Esophagus (tissue), 2 donors: ENCODE data around the gene RAET1L. TPM values are rescaled to one million over a fixed set of nuclear protein-coding genes. Genes with fewer than 3 reads are reported as not detected.
"Not testable (repeated sequence)": the region's sequence is repeated elsewhere in the genome, so short reads cannot be mapped to it uniquely, and the experiment has no call there.

Experiments
- H3K27ac ChIP-seq, 2 donors: one replicate each; pipeline ENCODE4 v1.5.1; 2013; ENCODE audit warnings: low read depth in 2 of 2, mild to moderate bottlenecking in 2 of 2, inconsistent platforms in 1 of 2, low read length in 1 of 2, moderate library complexity in 1 of 2
- H3K27me3 ChIP-seq, 2 donors: one replicate each; pipeline ENCODE4 v1.6.1; 2013; ENCODE audit warnings: low read length in 2 of 2, control low read depth in 1 of 2, mild to moderate bottlenecking in 1 of 2; ENCODE audit not compliant: insufficient read depth in 2 of 2, control insufficient read depth in 1 of 2
- H3K36me3 ChIP-seq, 2 donors: one replicate each; pipeline ENCODE4 v1.6.1; 2013; ENCODE audit warnings: low read length in 1 of 2; ENCODE audit not compliant: control insufficient read depth in 2 of 2, insufficient read depth in 2 of 2
- H3K4me1 ChIP-seq, 2 donors: one replicate each; pipeline ENCODE4 v1.6.1; 2013; ENCODE audit warnings: low read length in 1 of 2; ENCODE audit not compliant: control insufficient read depth in 2 of 2, insufficient read depth in 2 of 2
- H3K4me3 ChIP-seq, 2 donors: one replicate each; pipeline ENCODE4 v1.5.1; 2013; ENCODE audit warnings: low read length in 2 of 2, mild to moderate bottlenecking in 2 of 2, low read depth in 1 of 2, moderate library complexity in 1 of 2
- H3K9me3 ChIP-seq, 2 donors: one replicate each; pipeline ENCODE4 v1.6.1; 2013; ENCODE audit warnings: mild to moderate bottlenecking in 2 of 2, low read depth in 1 of 2, low read length in 1 of 2, moderate library complexity in 1 of 2; ENCODE audit not compliant: control insufficient read depth in 2 of 2, insufficient read depth in 1 of 2
- WGBS, 2 donors: extraction: QIAGEN DNeasy Blood & Tissue Kit; methylation state at CpG; one replicate each; pipeline ENCODE4 v1.1.7; 2013; 5-methylcytosine and 5-hydroxymethylcytosine counted together
- polyA plus RNA-seq, 2 donors: library from polyadenylated mRNA; stranded (reverse); fragments of 200-250 nt; gene quantifications; one replicate each; pipeline ENCODE4 v1.2.3, GENCODE V29; 2013
- donor health status: healthy with polysubstance abuse.
- donor health status: Bipolar disorder and iron deficiency.

RAET1L gene
- polyA plus RNA-seq, 2 donors, result 33.9 to 75.3 TPM

DNA sequence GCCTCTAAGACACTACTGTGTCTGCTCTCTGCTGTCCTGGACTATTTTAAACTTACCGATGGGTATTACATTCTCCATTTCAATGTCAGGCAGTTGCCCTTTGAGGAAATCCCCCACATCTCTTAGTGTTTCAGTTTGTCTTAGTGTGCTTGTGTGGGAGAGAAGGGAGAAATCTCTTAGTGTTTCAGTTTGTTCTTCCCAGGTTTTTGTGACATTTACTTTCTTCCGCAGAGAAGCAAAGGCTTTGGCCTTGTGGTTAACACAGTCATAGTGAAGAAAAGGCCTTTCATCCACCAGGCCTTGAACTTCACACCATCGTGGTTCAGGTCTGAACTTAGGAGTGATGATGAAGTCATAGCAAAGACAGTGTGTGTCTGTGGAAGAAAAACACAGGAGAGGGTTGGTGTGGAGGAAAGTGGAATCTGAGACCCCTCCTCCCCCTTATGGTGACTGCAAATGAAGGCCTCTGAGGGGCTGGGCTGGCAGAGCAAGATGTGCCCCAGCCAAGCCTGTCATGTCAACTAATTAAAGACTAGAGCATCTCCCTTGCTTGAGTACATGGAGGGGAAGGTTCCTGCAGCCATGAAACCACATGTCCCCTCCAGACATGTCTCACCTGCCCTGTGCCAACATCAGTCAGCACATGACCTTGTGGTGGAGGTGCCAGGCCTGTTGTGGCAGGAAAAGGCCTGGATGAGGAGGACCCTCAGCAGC, 23.9 kb downstream of the RAET1L start:
- WGBS, 2 donors, result 70 to 81% methylated on average over 3 of the region's 3 CpGs
- Histone ChIP-seq H3K36me3 (no peaks in the 10 kb centered on the region), H3K27ac (no peak overlapping the region), H3K4me1 (peaks cover 0 to 4% of the 10 kb centered on the region in 2 donors), H3K27me3 (no peaks in the 10 kb centered on the region), H3K4me3 (no peak overlapping the region), H3K9me3 (no peaks in the 10 kb centered on the region)

DNA sequence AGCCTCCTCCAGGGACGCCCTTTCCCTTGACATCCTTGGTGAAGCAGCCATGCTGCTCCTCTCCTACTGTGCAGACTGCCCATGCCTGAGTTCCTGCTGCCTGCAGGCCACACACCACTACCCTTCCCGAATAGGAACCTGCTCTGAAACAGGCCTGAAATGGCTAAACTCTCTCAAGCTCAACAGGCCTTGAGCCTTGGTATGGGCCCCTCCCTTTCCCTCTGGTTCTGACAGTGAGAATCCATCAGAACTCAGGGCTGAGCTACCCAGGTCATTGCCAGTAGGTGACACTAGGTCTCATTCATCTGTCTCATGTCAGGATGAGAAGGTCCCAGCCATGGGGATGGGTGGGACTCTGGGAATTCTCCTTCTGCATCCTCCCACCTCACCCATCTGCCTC, 25.7 kb downstream of the RAET1L start:
- Histone ChIP-seq H3K27ac (no peak overlapping the region), H3K27me3 (peaks cover 2 to 5% of the 10 kb centered on the region in 2 donors), H3K9me3 (no peaks in the 10 kb centered on the region), H3K4me1 (peaks cover 0 to 3% of the 10 kb centered on the region in 2 donors), H3K36me3 (no peaks in the 10 kb centered on the region), H3K4me3 (no peak overlapping the region)
- WGBS, 2 donors, result 88 to 91% methylated on average over 2 of the region's 2 CpGs

DNA sequence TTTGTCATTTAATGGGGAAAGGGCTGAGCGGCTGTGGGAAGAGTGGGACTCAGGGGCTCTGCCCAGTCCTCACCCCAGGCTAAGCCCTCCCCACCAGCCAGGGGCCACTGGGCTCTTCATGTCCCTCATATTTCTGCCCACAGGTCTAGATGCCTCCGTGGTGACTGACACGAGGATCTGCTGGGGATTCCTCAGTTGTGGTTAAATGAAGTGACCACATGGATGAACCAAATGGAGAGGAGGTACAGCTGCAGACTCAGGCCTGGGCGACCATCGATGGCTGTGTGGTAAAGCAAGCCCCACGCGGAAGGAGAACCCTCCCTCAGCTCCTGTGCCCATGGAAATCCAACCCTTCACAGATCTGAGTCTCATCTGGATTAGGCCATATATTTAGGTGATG, 29.4 kb downstream of the RAET1L start:
- Histone ChIP-seq H3K27ac (no peak overlapping the region), H3K4me3 (no peak overlapping the region), H3K4me1 (peaks cover under 1% of the 10 kb centered on the region in 2 donors), H3K27me3 (peaks cover 2 to 9% of the 10 kb centered on the region in 2 donors), H3K9me3 (no peaks in the 10 kb centered on the region), H3K36me3 (no peaks in the 10 kb centered on the region)
- WGBS, 2 donors, result 89 to 95% methylated on average over 7 of the region's 7 CpGs

DNA sequence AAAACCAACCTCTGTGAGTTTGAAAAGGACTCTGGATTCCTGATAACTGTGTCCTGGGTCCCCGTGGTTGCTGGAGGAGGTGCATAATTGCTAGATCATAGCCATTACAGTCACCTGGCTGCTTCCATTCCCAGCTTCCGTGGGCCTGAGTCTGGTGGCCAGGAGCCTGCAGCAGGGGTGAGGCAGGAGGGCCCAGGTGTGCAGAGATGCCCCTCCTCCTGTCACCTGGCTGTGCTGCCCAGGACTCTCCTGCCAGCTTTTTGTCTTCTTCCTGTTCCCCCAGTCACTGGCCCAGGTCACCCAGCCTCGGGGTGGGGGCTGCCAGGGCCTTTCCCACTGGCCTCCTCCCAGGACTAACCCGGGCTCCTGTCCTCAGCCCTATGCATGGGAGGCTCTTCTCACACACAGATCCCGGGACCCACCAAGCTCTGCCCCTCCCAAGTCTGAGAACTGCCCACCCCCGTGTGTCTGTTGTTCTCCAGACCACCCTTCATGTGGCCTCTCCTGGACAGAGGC, 30.0 kb downstream of the RAET1L start:
- no peaks in the 10 kb centered on the region for H3K36me3 ChIP-seq
- 69 to 70% methylated on average over 6 of the region's 6 CpGs for WGBS, 2 donors
- H3K27me3 ChIP-seq, result peaks cover 2 to 14% of the 10 kb centered on the region in 2 donors
- no peak overlapping the region for H3K4me3 ChIP-seq
- H3K9me3 ChIP-seq, result no peaks in the 10 kb centered on the region
- H3K4me1 ChIP-seq, result peaks cover 4% of the 10 kb centered on the region in 2 donors
- no peak overlapping the region for H3K27ac ChIP-seq

DNA sequence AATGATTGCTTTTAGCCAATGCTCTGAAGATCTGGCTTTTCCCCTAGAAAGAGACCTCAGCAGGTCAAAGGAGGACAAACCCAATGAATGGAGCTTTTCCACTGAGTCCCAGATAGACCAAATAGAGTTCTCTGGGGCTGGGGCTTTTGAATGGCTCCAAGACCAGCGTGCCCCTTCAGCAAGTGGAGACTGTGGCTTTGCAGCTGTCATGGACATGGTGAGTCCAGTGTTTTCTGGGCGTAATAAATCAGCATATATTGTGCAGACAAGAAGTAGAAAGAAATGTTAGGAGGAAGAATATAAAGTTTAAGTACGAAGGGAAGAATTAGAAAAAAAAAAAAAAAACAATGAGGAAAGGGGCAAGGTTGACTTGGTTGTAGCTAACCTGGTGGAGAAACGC, 33.5 kb downstream of the RAET1L start:
- Histone ChIP-seq H3K36me3 (no peaks in the 10 kb centered on the region), H3K4me3 (no peak overlapping the region), H3K9me3 (peaks cover 5 to 10% of the 10 kb centered on the region in 2 donors), H3K27ac (no peak overlapping the region), H3K4me1 (peaks cover 4% of the 10 kb centered on the region in 2 donors), H3K27me3 (peaks cover 6 to 33% of the 10 kb centered on the region in 2 donors)
- WGBS, 2 donors, result 59 to 66% methylated on average over 4 of the region's 4 CpGs

DNA sequence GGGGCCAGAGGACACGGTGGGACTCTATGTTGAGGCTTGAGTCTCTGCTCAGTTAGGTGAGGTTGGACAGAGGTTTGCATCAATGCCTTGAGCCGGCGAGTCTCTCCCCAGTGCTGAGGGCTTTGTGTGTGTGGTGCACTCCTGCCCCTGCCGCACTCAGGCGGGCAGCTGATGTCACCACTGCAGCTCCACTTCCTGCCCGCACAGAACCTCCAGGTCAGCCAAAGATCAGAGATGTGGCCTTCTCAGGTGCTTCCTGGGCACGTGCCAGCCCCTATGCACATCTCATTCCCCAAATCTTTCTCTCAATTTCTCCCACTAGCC, 33.9 kb downstream of the RAET1L start:
- Histone ChIP-seq H3K27me3 (peaks cover 6 to 36% of the 10 kb centered on the region in 2 donors), H3K9me3 (peaks cover 5 to 10% of the 10 kb centered on the region in 2 donors)
- WGBS, 2 donors, result 1 to 16% methylated on average over 7 of the region's 7 CpGs
- not testable (repeated sequence) for H3K4me3 ChIP-seq, H3K4me1 ChIP-seq, H3K36me3 ChIP-seq, H3K27ac ChIP-seq

DNA sequence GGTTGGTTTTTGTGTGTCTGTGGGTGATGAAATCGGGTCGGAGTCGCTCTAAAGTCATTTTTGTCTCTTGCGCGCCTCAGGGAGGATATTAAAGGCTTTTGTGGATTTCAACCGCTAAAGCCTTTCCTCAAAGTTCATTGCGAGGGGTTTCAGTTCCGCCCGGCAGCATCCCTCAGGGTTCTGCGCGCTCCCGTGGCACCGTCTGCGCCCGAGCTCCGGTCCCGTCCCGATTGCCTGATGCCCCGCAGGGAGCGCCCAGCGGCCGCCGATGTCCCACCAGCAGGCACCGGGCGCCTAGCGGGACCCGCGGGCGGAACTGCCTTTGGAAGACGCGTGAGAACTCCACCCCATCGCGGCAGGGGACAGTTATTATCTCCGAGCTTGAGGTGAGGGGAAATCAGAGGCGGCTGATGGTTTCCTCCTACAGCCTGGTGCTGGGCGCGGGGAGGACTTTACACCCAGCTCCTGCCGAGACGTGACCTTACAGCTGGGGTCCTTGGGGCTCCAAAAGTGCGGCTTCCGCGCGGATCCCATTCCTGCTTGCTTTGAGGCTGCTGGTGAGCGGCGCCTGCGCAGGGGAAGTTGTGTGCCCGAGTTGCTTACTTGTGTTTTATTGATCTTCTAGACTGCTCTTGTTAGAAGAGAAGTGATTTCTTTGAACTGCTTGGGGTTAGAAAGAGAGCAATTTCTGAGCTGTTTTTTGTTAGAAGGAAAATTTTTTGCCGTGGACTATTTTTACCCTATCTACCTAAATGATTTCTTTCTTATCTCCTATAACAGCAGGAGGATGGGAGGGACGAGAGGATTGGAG, 34.5 kb downstream of the RAET1L start:
- Histone ChIP-seq H3K4me3 (peak overlapping the region in 1 of 2 donors; percentile 40), H3K4me1 (peaks cover 4% of the 10 kb centered on the region in 2 donors), H3K27ac (no peak overlapping the region), H3K27me3 (peaks cover 4 to 38% of the 10 kb centered on the region in 2 donors), H3K9me3 (peaks cover 5 to 10% of the 10 kb centered on the region in 2 donors), H3K36me3 (no peaks in the 10 kb centered on the region)
- 2% methylated on average over 49 of the region's 49 CpGs for WGBS, 2 donors

DNA sequence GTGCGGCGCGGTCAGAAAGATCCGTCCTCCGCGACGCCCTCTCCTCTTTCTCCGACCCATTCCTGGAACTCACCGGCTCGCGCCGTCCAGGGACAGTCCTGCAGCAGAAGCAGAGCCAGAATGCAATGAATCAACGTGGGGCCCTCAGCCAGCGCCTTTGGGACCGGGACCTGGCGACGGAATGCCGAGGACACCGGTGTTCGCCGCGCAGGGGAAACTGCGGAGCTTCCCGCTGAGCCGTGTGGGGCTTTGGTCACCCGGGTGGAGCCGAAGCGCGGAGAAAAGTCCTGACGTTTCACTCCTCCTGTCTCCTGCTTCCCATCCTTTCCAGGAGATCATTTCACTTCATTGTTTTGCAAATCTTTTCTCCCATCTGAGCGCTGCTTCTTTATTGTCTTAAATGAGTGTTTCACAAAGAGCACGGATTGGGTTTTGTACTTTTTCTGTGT, 35.1 kb downstream of the RAET1L start:
- Histone ChIP-seq H3K9me3 (peaks cover 5 to 10% of the 10 kb centered on the region in 2 donors), H3K4me1 (peaks cover 4% of the 10 kb centered on the region in 2 donors), H3K36me3 (no peaks in the 10 kb centered on the region), H3K4me3 (peak overlapping the region in 1 of 2 donors; percentile 40), H3K27ac (no peak overlapping the region), H3K27me3 (peaks cover 4 to 37% of the 10 kb centered on the region in 2 donors)
- WGBS, 2 donors, result 2 to 4% methylated on average over 32 of the region's 32 CpGs

DNA sequence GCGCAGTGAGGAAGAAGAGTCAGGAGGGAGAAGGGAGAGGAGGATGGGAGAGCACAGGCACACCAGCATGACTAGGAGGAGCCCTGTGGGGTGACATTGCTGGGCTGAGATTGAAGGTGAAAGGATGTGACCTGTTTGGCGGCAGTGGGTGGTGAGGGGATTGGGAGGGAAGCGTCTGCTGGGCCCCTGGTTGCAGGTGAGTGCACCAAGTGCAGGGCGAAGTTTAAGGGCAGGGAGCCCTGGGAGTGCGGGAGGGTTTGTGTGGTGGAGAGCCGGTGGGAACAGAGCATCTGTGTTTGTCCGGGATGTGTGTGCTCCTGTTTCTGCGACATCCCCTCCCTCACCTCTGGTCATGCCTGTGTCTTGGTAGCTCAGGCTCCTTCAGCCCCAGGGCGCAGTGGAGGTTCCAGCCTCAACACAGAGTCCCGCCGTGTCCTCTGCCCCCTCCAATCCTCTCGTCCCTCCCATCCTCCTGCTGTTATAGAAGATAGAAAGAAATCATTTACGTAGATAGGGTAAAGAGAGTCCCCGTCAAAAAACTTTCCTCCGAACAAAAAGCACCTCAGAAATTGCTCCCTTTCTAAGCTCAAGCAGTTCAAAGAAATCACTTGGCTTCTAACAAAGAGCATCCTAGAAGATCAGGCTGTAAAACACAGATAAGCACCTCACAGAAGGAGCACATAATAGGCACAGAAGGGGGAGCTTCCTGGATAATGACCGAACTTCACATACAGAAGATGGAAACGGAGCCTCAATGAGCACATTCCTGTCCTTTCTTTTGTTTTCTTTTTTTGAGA, 36.6 kb downstream of the RAET1L start:
- no peak overlapping the region for H3K4me3 ChIP-seq
- H3K27ac ChIP-seq, result no peak overlapping the region
- H3K36me3 ChIP-seq, result no peaks in the 10 kb centered on the region
- peaks cover 4 to 38% of the 10 kb centered on the region in 2 donors for H3K27me3 ChIP-seq
- peaks cover 5 to 10% of the 10 kb centered on the region in 2 donors for H3K9me3 ChIP-seq
- H3K4me1 ChIP-seq, result peaks cover 4% of the 10 kb centered on the region in 2 donors
- 12 to 17% methylated on average over 17 of the region's 17 CpGs for WGBS, 2 donors
